Measurements from ENCODE around the gene ARHGEF9.

ARHGEF9 gene

GRCh38 chrX:63708801-63709200 lies 76.2 kb downstream of the ARHGEF9 start:
- Mint-ChIP-seq H3K27me3 (ENCODE audit: low read depth, poor library complexity) (no peaks in the 10 kb centered on the region), H3K4me3 (no peak overlapping the region), H3K36me3 (ENCODE audit: low read depth) (peaks cover 40% of the 10 kb centered on the region), H3K4me1 (no peaks in the 10 kb centered on the region), H3K27ac (no peak overlapping the region), H3K9me3 (peaks cover 44% of the 10 kb centered on the region)
- no peak for TF ChIP-seq CTCF (IDR thresholded peaks at IDR 0.05)
- no peak for DNase-seq

- Mint-ChIP-seq H3K4me1 (no peaks in the 10 kb centered on the region), H3K36me3 (ENCODE audit: low read depth) (peaks cover 87% of the 10 kb centered on the region), H3K27ac (no peak overlapping the region), H3K4me3 (no peak overlapping the region), H3K27me3 (ENCODE audit: low read depth, poor library complexity) (peaks cover 2% of the 10 kb centered on the region), H3K9me3 (peaks cover 42% of the 10 kb centered on the region)
- DNase-seq = no peak
- TF ChIP-seq CTCF (IDR thresholded peaks at IDR 0.05) = no peak
Measured at GRCh38 chrX:63702556-63702955, 82.5 kb downstream of the ARHGEF9 start.

DNA sequence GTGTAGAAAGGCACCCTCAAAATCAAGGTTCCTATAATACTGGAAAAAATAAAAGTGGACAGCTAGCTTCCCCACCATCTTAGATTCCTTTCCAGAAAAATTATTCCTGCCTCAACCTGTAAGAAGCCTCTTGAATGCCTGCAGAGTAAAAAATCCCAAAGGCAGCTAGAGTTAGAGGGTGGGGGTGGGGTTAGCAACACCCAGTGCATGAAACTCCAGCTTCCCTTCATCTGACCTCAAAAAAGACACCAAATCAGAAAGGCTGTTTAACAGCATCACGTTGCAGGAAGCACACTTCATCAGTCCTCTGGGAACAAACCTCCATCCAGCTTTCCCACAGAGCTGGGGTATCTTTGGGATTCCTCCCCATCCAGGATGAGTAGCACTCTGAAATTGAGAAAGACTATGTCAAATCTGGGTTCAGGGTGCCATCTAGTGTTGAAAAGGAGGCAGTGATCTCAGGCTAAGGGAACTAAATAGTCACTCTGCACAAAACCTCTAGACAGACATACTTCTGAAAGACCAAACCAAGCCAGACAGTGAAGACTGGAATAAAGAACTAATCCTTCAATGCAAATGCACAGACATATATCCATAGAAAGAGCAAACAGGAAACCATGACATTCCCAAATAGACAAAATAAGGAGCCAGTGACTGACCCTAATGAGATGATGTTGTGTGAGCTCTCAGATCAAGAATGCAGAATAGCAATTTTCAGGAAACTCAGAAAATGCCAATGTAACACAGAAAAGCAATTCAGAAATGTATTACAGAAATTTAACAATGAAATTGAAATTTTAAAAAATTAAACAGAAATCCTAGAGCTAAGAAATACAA lies 97.9 kb downstream of the ARHGEF9 start:
- peaks cover 3% of the 10 kb centered on the region for H3K27me3 Mint-ChIP-seq (ENCODE audit: low read depth, poor library complexity)
- no peaks in the 10 kb centered on the region for H3K4me1 Mint-ChIP-seq
- H3K9me3 Mint-ChIP-seq = peaks cover 84% of the 10 kb centered on the region
- peak; percentile 11 for DNase-seq
- peak; percentile 44 for TF ChIP-seq CTCF (IDR thresholded peaks at IDR 0.05)
- H3K36me3 Mint-ChIP-seq (ENCODE audit: low read depth) = peaks cover 81% of the 10 kb centered on the region
- H3K27ac Mint-ChIP-seq = peak overlapping the region; percentile 74
- no peak overlapping the region for H3K4me3 Mint-ChIP-seq

- H3K27me3 Mint-ChIP-seq (ENCODE audit: low read depth, poor library complexity) = no peaks in the 10 kb centered on the region
- H3K4me3 Mint-ChIP-seq = no peak overlapping the region
- peaks cover 68% of the 10 kb centered on the region for H3K36me3 Mint-ChIP-seq (ENCODE audit: low read depth)
- no peaks in the 10 kb centered on the region for H3K4me1 Mint-ChIP-seq
- H3K9me3 Mint-ChIP-seq = peaks cover 54% of the 10 kb centered on the region
- DNase-seq = no peak
- no peak overlapping the region for H3K27ac Mint-ChIP-seq
- no peak for TF ChIP-seq CTCF (IDR thresholded peaks at IDR 0.05)
Measured at GRCh38 chrX:63680423-63680822, 104.6 kb downstream of the ARHGEF9 start.

DNA sequence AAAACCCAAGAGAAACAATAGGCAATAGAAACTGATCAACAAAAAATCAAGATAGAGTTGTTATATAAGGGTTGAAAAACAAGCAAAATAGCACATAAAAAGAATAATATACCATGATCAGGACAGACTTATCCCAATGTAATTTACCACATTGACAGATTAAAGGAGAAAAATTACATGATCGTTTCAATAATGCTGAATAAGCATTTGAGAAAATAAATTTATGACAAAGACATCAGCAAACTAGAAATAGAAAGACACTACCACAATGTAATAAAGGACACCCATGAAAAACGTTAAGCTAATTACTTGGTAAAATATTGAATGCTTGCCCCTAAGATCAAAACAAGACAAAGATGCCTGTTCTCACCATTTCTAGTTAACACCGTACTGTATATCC lies 105.6 kb downstream of the ARHGEF9 start:
- no peak overlapping the region for H3K4me3 Mint-ChIP-seq
- no peak for TF ChIP-seq CTCF (IDR thresholded peaks at IDR 0.05)
- H3K27ac Mint-ChIP-seq = no peak overlapping the region
- peaks cover 51% of the 10 kb centered on the region for H3K9me3 Mint-ChIP-seq
- DNase-seq = no peak
- no peaks in the 10 kb centered on the region for H3K4me1 Mint-ChIP-seq
- H3K36me3 Mint-ChIP-seq (ENCODE audit: low read depth) = peaks cover 71% of the 10 kb centered on the region
- no peaks in the 10 kb centered on the region for H3K27me3 Mint-ChIP-seq (ENCODE audit: low read depth, poor library complexity)

- no peak for DNase-seq
- TF ChIP-seq CTCF (IDR thresholded peaks at IDR 0.05) = no peak
- H3K9me3 Mint-ChIP-seq = peaks cover 30% of the 10 kb centered on the region
- no peak overlapping the region for H3K4me3 Mint-ChIP-seq
- H3K4me1 Mint-ChIP-seq = no peaks in the 10 kb centered on the region
- no peaks in the 10 kb centered on the region for H3K27me3 Mint-ChIP-seq (ENCODE audit: low read depth, poor library complexity)
- H3K36me3 Mint-ChIP-seq (ENCODE audit: low read depth) = peaks cover 56% of the 10 kb centered on the region
- no peak overlapping the region for H3K27ac Mint-ChIP-seq
Measured at GRCh38 chrX:63675716-63676115, 109.3 kb downstream of the ARHGEF9 start.
